Activated CD4-positive, alpha-beta T cell treated with anti-CD3 and anti-CD28 coated beads for 48 hours (primary cell): ENCODE data around the gene CEP152.

Experiments
- DNase-seq: peaks from one replicate; pipeline ENCODE4 v3.0.0-alpha.2; 2020

Gene CEP152

GRCh38 chr15:48702569-48703236 lies 108.2 kb downstream of the CEP152 start:
- DNase-seq = no peak

- DNase-seq = no peak
Measured at GRCh38 chr15:48696627-48697312, 114.1 kb downstream of the CEP152 start.

- DNase-seq = no peak
Measured at GRCh38 chr15:48695827-48696573, 114.9 kb downstream of the CEP152 start.

GRCh38 chr15:48695088-48695826 lies 115.6 kb downstream of the CEP152 start:
- no peak for DNase-seq

GRCh38 chr15:48693484-48693883 lies 117.4 kb downstream of the CEP152 start:
- no peak for DNase-seq

- DNase-seq = no peak
Measured at GRCh38 chr15:48688493-48688892, 122.4 kb downstream of the CEP152 start.
